Bronchial epithelial cell (primary cell): Measurements from ENCODE around the gene ZNF862. TPM values are rescaled to one million over a fixed set of nuclear protein-coding genes. Genes with fewer than 3 reads are reported as not detected.
"Not testable (repeated sequence)": the region's sequence is repeated elsewhere in the genome, so short reads cannot be mapped to it uniquely, and the experiment has no call there.

Experiments used
- DNase-seq: peaks from one replicate; pipeline ENCODE4 v3.0.0-alpha.2; 2010; ENCODE audit warnings: low read depth
- FAIRE-seq: peaks from 2 replicates; lab custom pipeline; 2011; peaks lifted over from hg19 to GRCh38; lab: Jason Lieb, UNC
- H3K27me3 ChIP-seq: 2 replicates; pipeline ENCODE4 v1.5.1; 2011; ENCODE audit warnings: low read length; ENCODE audit not compliant: control insufficient read depth, insufficient read depth
- H3K36me3 ChIP-seq: 2 replicates; pipeline ENCODE4 v1.5.1; 2011; ENCODE audit warnings: low read length; ENCODE audit not compliant: control insufficient read depth, insufficient read depth
- H3K4me3 ChIP-seq: 2 replicates; pipeline ENCODE4 v1.5.1; 2011; ENCODE audit warnings: mild to moderate bottlenecking, low read depth, low read length, control low read depth
- CTCF ChIP-seq: IDR thresholded peaks from 2 replicates; pipeline ENCODE4 v1.5.1; 2011; ENCODE audit warnings: mild to moderate bottlenecking, moderate library complexity, low read length, control low read depth, inconsistent platforms; ENCODE audit not compliant: insufficient read depth, severe bottlenecking
- total RNA-seq: library from RNA; depleted of rRNA; stranded (reverse); fragments of >200 nt; gene quantifications from 2 replicates; pipeline ENCODE4 v1.2.1, GENCODE V29; 2014

Gene ZNF862
- total RNA-seq, 1 donor from 2014 or later, result 5.0 TPM

GRCh38 chr7:149827089-149827981, 10.8 kb upstream of the ZNF862 start:
- DNase-seq, result no peak
- Histone ChIP-seq H3K4me3 (no peak overlapping the region), H3K27me3 (no peaks in the 10 kb centered on the region), H3K36me3 (no peaks in the 10 kb centered on the region)
- no peak for TF ChIP-seq CTCF
- no peak for FAIRE-seq

- Histone ChIP-seq H3K27me3 (peaks cover 1% of the 10 kb centered on the region), H3K36me3 (no peaks in the 10 kb centered on the region), H3K4me3 (no peak overlapping the region)
- TF ChIP-seq CTCF, result no peak
- FAIRE-seq (no peak), DNase-seq (no peak)
Observed at GRCh38 chr7:149828357-149829309, 9.5 kb upstream of the ZNF862 start.

- H3K27me3 ChIP-seq, DNase-seq, H3K4me3 ChIP-seq, H3K36me3 ChIP-seq, FAIRE-seq: not testable (repeated sequence)
Observed at GRCh38 chr7:149830527-149830926, 7.6 kb upstream of the ZNF862 start.

GRCh38 chr7:149830997-149831740, 7.0 kb upstream of the ZNF862 start:
- FAIRE-seq (no peak), DNase-seq (no peak)
- Histone ChIP-seq H3K36me3 (no peaks in the 10 kb centered on the region), H3K4me3 (no peak overlapping the region), H3K27me3 (peaks cover 1% of the 10 kb centered on the region)
- TF ChIP-seq CTCF, result no peak

- FAIRE-seq (no peak), DNase-seq (no peak)
- TF ChIP-seq CTCF, result no peak
Observed at GRCh38 chr7:149831741-149832219, 6.4 kb upstream of the ZNF862 start.

More at GRCh38 chr7:149831741-149832219, 6.4 kb upstream of the ZNF862 start:
- Histone ChIP-seq H3K27me3 (peaks cover 1% of the 10 kb centered on the region), H3K36me3 (no peaks in the 10 kb centered on the region), H3K4me3 (no peak overlapping the region)
